Measurements from ENCODE around the gene MLH1.

GRCh38 chr3:37064747-37065146 is 71.4 kb downstream of the MLH1 start:
- TF ChIP-seq CTCF (IDR thresholded peaks at IDR 0.05) (no peak), POLR2A (IDR thresholded peaks at IDR 0.05) (no peak), EP300 (IDR thresholded peaks at IDR 0.05) (no peak)

All from ovary (tissue), 3 donors.